HG02970 (cell line): Measurements from ENCODE around the gene AEN.

ENCODE experiments used
- ATAC-seq: cut with Tn5 transposase; IDR thresholded peaks from one replicate; pipeline ENCODE4 v1.9.1; 2021; ENCODE audit warnings: mild to moderate bottlenecking, moderate library complexity, moderate number of reproducible peaks; ENCODE audit not compliant: unreplicated experiment, low FRiP score

AEN gene

GRCh38 chr15:88661761-88662556 lies 40.8 kb downstream of the AEN start:
- ATAC-seq, result no peak

DNA sequence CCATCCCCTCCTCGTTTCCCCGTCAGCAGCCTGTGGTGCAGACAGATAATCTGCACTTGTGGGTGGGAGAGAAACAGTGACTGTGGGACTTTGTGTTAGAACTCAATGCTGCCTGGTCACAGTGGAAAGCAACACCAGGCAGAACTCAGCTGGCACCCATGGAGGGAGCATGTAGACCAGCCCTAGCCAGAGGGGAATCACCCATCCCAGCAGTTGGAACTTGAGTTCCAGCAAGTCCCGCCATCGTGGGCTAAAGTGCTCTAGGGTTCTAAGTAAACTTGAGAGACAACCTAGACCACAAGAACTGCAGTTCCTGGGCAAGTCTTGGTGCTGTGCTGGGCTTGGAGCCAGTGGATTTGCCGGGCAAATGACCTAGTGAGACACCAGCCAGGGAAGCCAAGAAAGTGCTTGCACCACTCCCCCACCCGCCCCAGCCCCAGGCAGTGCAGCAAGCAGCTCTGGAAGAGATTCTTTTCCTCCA lies 42.0 kb downstream of the AEN start:
- no peak for ATAC-seq

DNA sequence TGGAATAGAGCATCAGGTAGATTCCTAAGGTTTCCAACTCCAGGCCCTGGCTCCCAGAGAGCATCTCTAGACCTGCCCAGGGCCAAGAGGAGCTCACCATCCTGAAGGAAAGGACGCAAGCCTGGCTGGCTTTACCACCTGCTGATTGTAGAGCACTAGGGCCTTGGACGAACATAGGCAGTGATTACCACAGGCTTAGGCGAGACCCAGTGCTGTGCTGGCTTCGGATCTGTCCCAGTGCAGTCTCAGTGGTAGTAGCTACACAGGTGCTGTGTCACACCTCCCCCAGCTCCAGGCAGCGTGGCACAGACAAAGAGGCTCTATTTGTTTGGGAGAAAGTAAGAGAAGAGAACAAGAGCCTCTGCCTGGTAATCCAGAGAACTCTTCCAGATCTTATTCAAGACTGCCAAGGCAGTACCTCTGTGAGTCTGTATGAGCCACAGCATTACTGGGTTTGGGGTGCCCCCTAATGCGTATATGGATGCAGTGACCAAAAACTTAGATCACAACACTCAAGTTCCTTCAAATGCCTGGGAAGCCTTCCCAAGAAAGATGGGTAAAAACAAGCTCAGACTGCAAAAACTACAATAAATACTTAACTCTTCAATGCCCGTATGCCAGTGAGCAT lies 43.1 kb downstream of the AEN start:
- ATAC-seq, result no peak

GRCh38 chr15:88674661-88675060 lies 53.5 kb downstream of the AEN start:
- ATAC-seq, result no peak

DNA sequence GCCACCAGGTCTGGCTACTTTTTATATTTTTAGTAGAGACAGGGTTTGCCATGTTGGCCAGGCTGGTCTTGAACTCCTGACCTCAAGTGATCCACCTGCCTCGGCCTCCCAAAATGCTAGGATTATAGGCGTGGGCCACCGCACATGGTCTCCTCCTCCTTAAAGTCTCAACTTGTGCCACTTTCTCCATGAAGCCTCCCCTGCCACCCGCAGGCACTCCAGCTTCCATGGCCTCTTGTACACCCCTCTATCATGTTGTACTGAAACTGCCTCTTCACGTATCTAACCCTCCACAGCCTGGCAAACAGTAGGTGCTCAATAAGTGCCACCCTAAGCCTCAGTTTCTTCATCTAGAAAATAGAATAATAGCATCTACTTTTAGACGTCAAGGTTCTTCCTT lies 57.6 kb downstream of the AEN start:
- ATAC-seq, result no peak

DNA sequence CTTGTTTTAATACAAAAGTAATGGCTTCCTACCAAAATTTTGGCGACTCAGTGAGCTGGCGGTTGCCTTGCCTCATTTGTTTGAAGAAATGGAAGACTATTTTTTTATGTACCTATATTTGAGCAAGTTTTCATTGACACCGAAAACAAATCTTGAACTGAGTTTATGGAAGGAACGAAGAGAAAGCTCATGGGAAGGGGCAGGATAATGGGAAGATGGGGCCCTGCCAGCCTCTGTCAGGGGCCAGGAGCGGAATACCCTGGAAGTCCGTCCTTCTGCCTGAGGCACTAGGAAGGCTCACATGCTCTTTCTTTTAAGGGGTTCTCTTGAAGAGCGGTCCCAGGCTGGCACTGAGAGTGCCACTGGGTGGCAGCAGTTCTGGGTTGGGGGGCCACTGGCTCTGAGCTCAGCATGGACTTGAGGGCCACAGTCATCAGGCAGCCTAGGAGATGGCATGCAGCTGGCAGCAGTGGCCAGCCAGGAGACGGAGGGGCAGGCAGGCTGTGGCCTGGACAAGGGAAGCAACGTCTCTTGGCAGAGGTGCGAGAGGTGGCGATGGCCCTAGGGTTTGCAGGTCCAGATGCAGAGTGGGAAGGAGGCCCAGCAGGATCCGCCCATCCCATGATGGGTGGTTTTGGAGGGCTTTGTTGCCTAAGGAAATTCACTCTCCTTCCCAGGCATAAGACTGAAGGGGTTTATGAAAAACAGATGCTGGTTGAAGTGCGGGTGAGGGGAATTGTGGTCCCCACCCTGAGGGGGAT lies 59.3 kb downstream of the AEN start:
- no peak for ATAC-seq

GRCh38 chr15:88681610-88682221 lies 60.6 kb downstream of the AEN start:
- no peak for ATAC-seq
